ENCODE results near the gene PRKCZ. TPM values are rescaled to one million over a fixed set of nuclear protein-coding genes. Genes with fewer than 3 reads are reported as not detected.

Gene PRKCZ
- total RNA-seq, 1 donor: 2.6 TPM

GRCh38 chr1:2055911-2056575 lies 5.8 kb downstream of the PRKCZ start:
- no peak for TF ChIP-seq CTCF (IDR thresholded peaks at IDR 0.05; ENCODE audit: insufficient read depth, low read depth, low read length)
- H3K4me3 ChIP-seq (ENCODE audit: low read depth, low read length): no peak overlapping the region
- no peak for DNase-seq (ENCODE audit: low read depth)

GRCh38 chr1:2056955-2057590 lies 6.9 kb downstream of the PRKCZ start:
- H3K4me3 ChIP-seq (ENCODE audit: low read depth, low read length): no peak overlapping the region
- TF ChIP-seq CTCF (IDR thresholded peaks at IDR 0.05; ENCODE audit: insufficient read depth, low read depth, low read length): no peak

DNA sequence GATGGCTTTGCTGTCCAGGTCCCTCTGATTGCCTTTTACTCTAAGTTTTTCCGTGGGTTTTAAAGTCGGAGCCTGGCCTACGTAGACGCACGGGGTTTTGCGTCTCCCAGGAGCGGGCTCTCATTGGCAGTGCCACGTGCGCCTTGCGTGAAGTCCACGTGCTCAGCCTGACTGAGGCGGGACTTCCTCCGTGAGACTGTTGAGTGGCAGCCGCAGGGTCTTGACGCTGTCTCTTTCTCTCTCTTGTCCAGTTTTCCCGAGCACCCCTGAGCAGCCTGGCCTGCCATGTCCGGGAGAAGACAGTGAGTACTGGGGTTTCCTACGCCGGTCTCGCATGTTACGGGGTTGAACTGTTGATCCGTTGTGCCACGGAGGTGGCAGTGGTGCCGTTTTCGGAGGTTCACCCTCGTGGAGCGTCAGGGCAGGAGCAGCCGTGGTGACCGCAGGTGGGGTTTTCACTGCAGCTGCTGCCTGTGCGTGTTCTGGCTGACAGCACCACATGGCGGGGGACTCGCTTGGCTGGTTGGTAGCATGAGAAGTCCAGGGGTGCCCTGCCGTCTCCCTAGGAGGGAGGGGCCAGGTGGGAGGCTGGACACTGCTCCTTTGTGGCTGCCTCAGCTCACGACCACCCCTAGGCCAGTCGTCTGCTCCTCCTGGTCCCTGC lies 9.2 kb downstream of the PRKCZ start:
- no peak overlapping the region for H3K4me3 ChIP-seq (ENCODE audit: low read depth, low read length)
- no peak for TF ChIP-seq CTCF (IDR thresholded peaks at IDR 0.05; ENCODE audit: insufficient read depth, low read depth, low read length)
- DNase-seq (ENCODE audit: low read depth): no peak

More at GRCh38 chr1:2056955-2057590, 6.9 kb downstream of the PRKCZ start:
- DNase-seq (ENCODE audit: low read depth): no peak

DNA sequence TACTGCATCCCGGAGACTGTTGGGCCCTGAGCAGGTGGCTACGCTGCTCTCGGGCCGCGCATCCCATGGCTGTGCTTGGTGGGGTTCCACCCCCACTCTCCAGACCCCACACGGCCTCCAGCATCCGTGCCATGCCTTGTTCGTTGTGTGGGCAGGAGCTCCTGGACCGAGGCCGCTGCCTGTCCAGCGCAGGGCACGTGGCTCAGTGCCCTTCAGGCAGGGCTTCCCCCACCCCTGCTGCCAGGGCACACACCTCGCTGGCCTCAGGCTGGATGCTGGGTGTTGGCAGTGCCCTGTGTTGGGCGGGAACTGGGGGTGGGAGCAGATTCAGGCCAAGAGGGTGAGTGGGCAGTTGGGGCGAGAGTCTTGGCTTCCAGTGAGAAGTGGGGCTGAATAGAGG lies 9.9 kb downstream of the PRKCZ start:
- no peak overlapping the region for H3K4me3 ChIP-seq (ENCODE audit: low read depth, low read length)
- TF ChIP-seq CTCF (IDR thresholded peaks at IDR 0.05; ENCODE audit: insufficient read depth, low read depth, low read length): no peak
- DNase-seq (ENCODE audit: low read depth): no peak

- no peak for TF ChIP-seq CTCF (IDR thresholded peaks at IDR 0.05; ENCODE audit: insufficient read depth, low read depth, low read length)
- DNase-seq (ENCODE audit: low read depth): no peak
- H3K4me3 ChIP-seq (ENCODE audit: low read depth, low read length): no peak overlapping the region
Observed at GRCh38 chr1:2060535-2060934, 10.3 kb downstream of the PRKCZ start.

DNA sequence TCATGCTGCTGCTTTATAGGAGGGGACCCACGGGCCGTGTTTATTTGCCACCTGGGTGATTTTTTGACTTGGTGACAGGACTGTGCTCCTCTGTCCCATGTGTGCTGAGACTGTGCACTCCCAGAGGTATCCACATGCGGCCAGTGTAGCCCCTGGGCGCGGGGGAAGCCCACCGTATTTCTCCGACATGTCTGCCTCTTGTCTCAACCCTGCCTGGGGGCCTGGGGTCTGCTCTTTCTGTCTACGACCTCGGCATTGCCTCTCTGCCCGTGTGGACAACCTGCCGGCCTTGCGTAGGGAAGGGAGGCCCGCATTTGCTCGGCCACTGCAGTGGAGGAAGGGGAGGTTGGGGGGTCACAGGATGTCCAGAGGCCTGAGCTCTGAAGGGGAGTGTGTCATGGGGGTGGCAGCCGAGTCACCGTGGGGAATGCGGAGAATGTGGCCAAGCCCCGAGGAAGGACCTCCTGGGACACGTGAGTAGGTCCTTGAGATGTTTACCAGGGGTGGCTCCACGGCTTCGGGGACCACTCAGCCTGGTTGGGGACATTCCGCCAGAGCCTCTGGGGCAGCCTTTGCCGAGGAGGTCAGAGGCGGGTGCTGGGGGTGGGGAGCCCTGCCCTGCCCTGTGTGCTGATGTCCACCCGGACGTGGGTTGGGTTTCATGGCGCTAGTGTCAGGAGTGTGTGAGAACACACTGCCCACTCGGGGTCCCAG lies 11.0 kb downstream of the PRKCZ start:
- no peak for TF ChIP-seq CTCF (IDR thresholded peaks at IDR 0.05; ENCODE audit: insufficient read depth, low read depth, low read length)
- no peak for DNase-seq (ENCODE audit: low read depth)
- H3K4me3 ChIP-seq (ENCODE audit: low read depth, low read length): no peak overlapping the region

Data from fibroblast of villous mesenchyme (primary cell).